GM12878 (cell line): Measurements from ENCODE around the gene EYA2. TPM values are rescaled to one million over a fixed set of nuclear protein-coding genes. Genes with fewer than 3 reads are reported as not detected.
A peak's percentile ranks its signal among the peaks of the same experiment; 100 is the strongest.

ENCODE experiments used
- ATAC-seq: fragments of 200-7000 bp; cut with Tn5 transposase; 3 replicates; pipeline ENCODE4 v1.9.1; 2020; ENCODE audit warnings: mild to moderate bottlenecking, moderate library complexity
- BruUV-seq: library from RNA; stranded (reverse); fragments of 400-500 nt; replicated peaks from 2 replicates; lab custom pipeline; 2021; lab: Mats Ljungman, UMichigan
- CTCF ChIA-PET: fragments of 300-600 bp; sonication (Branson Sonifier 250); formaldehyde crosslinking; extraction: SDS; loops from one replicate; lab custom pipeline; 2021; ENCODE audit warnings: inconsistent platforms; lab: Yijun Ruan, JAX
- POLR2A ChIA-PET: fragments of 350-600 bp; formaldehyde crosslinking; extraction: SDS; loops from one replicate; lab custom pipeline; 2021; ENCODE audit warnings: inconsistent platforms; lab: Charles Lee
- RAD21 ChIA-PET: fragments of 300-600 bp; sonication (Branson Sonifier 250); formaldehyde crosslinking; loops from one replicate; lab custom pipeline; 2023; ENCODE audit warnings: antibody characterized with exemption; ENCODE audit not compliant: unreplicated experiment; lab: Charles Lee
- SMC1A ChIA-PET: fragments of 300-600 bp; sonication (Branson Sonifier 250); formaldehyde crosslinking; loops from one replicate; lab custom pipeline; 2023; ENCODE audit not compliant: unreplicated experiment, uncharacterized antibody; lab: Charles Lee
- DNase-seq: peaks from one replicate; pipeline ENCODE4 v3.0.0-alpha.2; 2011; ENCODE audit warnings: low read depth, low spot score
- FAIRE-seq: peaks from 3 replicates; lab custom pipeline; 2011; peaks lifted over from hg19 to GRCh38; lab: Jason Lieb, UNC
- H2AFZ ChIP-seq: 2 replicates; pipeline ENCODE4 v1.6.0; 2011; ENCODE audit warnings: low read depth, low read length, control low read depth; ENCODE audit not compliant: control insufficient read depth
- H3K27ac ChIP-seq: 2 replicates; pipeline ENCODE4 v1.5.1; 2011; ENCODE audit warnings: control low read depth; ENCODE audit not compliant: control insufficient read depth, insufficient read depth
- H3K27me3 ChIP-seq, 2 experiments: replicated peaks in 1 of 2; 2 replicates each; pipeline versions ENCODE4 v1.6.0 to v1.6.1; 2011; ENCODE audit warnings: low read length in 1 of 2; ENCODE audit not compliant: control insufficient read depth in 2 of 2, insufficient read depth in 2 of 2
- H3K36me3 ChIP-seq, 2 experiments: 2 replicates each; pipeline ENCODE4 v1.5.1; 2011; ENCODE audit warnings: low read length in 1 of 2; ENCODE audit not compliant: control insufficient read depth in 2 of 2, insufficient read depth in 2 of 2
- H3K4me1 ChIP-seq: 2 replicates; pipeline ENCODE4 v1.6.1; 2011; ENCODE audit warnings: mild to moderate bottlenecking, low read length, moderate library complexity, mixed read lengths; ENCODE audit not compliant: control insufficient read depth, insufficient read depth
- H3K4me2 ChIP-seq: 2 replicates; pipeline ENCODE4 v1.6.0; 2011; ENCODE audit warnings: control low read depth; ENCODE audit not compliant: control insufficient read depth, insufficient read depth
- H3K4me3 ChIP-seq: fragments of 200-600 bp; sonication (generic); 2 replicates; pipeline ENCODE4 v1.5.1; 2016
- H3K79me2 ChIP-seq: 2 replicates; pipeline ENCODE4 v1.6.0; 2011; ENCODE audit warnings: low read length; ENCODE audit not compliant: control insufficient read depth, insufficient read depth
- H3K9ac ChIP-seq: 2 replicates; pipeline ENCODE4 v1.8.0; 2011; ENCODE audit warnings: low read length, control low read depth, mixed read lengths; ENCODE audit not compliant: control insufficient read depth, insufficient read depth
- H3K9me3 ChIP-seq: replicated peaks from 3 replicates; pipeline ENCODE4 v1.5.1; 2011; ENCODE audit warnings: mild to moderate bottlenecking, low read length; ENCODE audit not compliant: control insufficient read depth, insufficient read depth
- H4K20me1 ChIP-seq: 2 replicates; pipeline ENCODE4 v1.6.0; 2011; ENCODE audit not compliant: control insufficient read depth, insufficient read depth
- CEBPZ ChIP-seq: fragments of 150-350 bp; IDR thresholded peaks from 2 replicates; pipeline ENCODE4 v1.6.1; 2016; ENCODE audit warnings: low read depth, low read length
- ETV6 ChIP-seq, 2 experiments: fragments of 450-650 bp in 1 of 2; IDR thresholded peaks in 1 of 2; conservative IDR thresholded peaks in 1 of 2; 2 replicates each; pipeline ENCODE4 v1.6.1; 2014; ENCODE audit warnings: antibody characterized with exemption in 1 of 2, borderline replicate concordance in 1 of 2, low read depth in 1 of 2, mild to moderate bottlenecking in 1 of 2, moderate library complexity in 1 of 2
- GABPA ChIP-seq: IDR thresholded peaks from 2 replicates; pipeline ENCODE4 v1.6.1; 2014; ENCODE audit warnings: antibody characterized with exemption, low read depth, mild to moderate bottlenecking, inconsistent platforms
- PBX3 ChIP-seq: IDR thresholded peaks from 2 replicates; pipeline ENCODE4 v1.6.1; 2011; ENCODE audit warnings: mild to moderate bottlenecking, low read depth, low read length, moderate library complexity; ENCODE audit not compliant: insufficient replicate concordance
- REST ChIP-seq: IDR thresholded peaks from 2 replicates; pipeline ENCODE4 v1.6.1; 2012; ENCODE audit warnings: mild to moderate bottlenecking, low read depth, low read length
- WRNIP1 ChIP-seq: IDR thresholded peaks from 2 replicates; pipeline ENCODE4 v1.6.1; 2011; ENCODE audit warnings: low read depth, low read length, improper control_type of control experiment, borderline replicate concordance
- WGBS: methylation state at CpG from one replicate; pipeline ENCODE4 v1.1.6; 2016; ENCODE audit warnings: low lambda C conversion rate; ENCODE audit not compliant: insufficient replicate concordance, insufficient coverage; ENCODE audit errors: missing lambda C conversion rate; 5-methylcytosine and 5-hydroxymethylcytosine counted together
- in situ Hi-C: fragments of 300-500 bp; cut with MboI; formaldehyde crosslinking; loops from 9 replicates; pipeline ENCODE4 v1.14.3; 2018; ENCODE audit warnings: mixed read lengths
- intact Hi-C: fragments of 100-400 bp; cut with micrococcal nuclease; formaldehyde crosslinking; loops from one replicate; pipeline ENCODE4 v1.14.2; 2022; ENCODE audit not compliant: unreplicated experiment
- polyA plus RNA-seq, 11 experiments: library from polyadenylated mRNA; depleted of rRNA in 4 of 11; unstranded in 6 of 11; stranded (reverse) in 5 of 11; fragments of >200 nt; fragmentation: Nextera tagmentation in 4 of 11; fragmentation: Illumina TruSeq in 1 of 11; extraction: Ambion mirVana in 4 of 11; extraction: Trizol in 1 of 11; gene quantifications; 1 replicate in 1 of 11; 2 replicates in 10 of 11; pipeline versions ENCODE4 v1.2.1 to v1.2.3, GENCODE V29; 2011 to 2016; ENCODE audit warnings: inconsistent platforms in 2 of 11, missing spikeins in 2 of 11, low read depth in 1 of 11
- total RNA-seq, 4 experiments: library from RNA; depleted of rRNA in 3 of 4; stranded (reverse); fragments of >200 nt in 3 of 4; fragmentation: Illumina TruSeq in 1 of 4; extraction: Trizol in 1 of 4; gene quantifications; 2 replicates each; pipeline versions ENCODE4 v1.2.1 to v1.2.3, GENCODE V29; 2013 to 2021

Gene EYA2
- total and polyA plus RNA-seq, 10 of the 15 experiments (the other 5 are each of a cell fraction or from before 2014, with no cell fraction given): 0.20 TPM; not detected in 9

- TF ChIP-seq WRNIP1: no peak
- no peak for TF ChIP-seq GABPA
- TF ChIP-seq REST: no peak
- TF ChIP-seq PBX3: no peak
Observed at GRCh38 chr20:47236639-47236900, 341.9 kb downstream of the EYA2 start (continued).

GRCh38 chr20:47237715-47238114 lies 343.1 kb downstream of the EYA2 start:
- Histone ChIP-seq H3K79me2 (no peaks in the 10 kb centered on the region; the same call in 1 of the 2 replicates), H2AFZ (no peak overlapping the region), H3K27ac (no peak overlapping the region), H3K9me3 (no peaks in the 10 kb centered on the region; the same call in 2 of the 3 replicates), H3K9ac (no peak overlapping the region), H3K27me3 (no peaks in the 10 kb centered on the region), H4K20me1 (no peaks in the 10 kb centered on the region; the same call in none of the 2 replicates), H3K4me1 (peaks cover 5% of the 10 kb centered on the region; the same call in 1 of the 2 replicates), H3K36me3 (peaks cover 35 to 41% of the 10 kb centered on the region in 2 experiments), H3K4me3 (no peak overlapping the region), H3K4me2 (no peak overlapping the region)
- RAD21 ChIA-PET: no interaction called here
- WGBS: 100% methylated on average over 4 of the region's 4 CpGs
- in situ Hi-C loops (no loop called here), intact Hi-C loops (no loop called here)
- SMC1A ChIA-PET: no interaction called here
- BruUV-seq: no TSS peak
- TF ChIP-seq ETV6 (conservative IDR thresholded peaks at IDR 0.05 in 1 of 2, IDR thresholded peaks at IDR 0.05 in 1 of 2; ENCODE audit: borderline replicate concordance in 1 of 2, low read depth in 1 of 2) (peak in 1 of 2 experiments; percentile 46; a peak in 1 of 4 replicates), CEBPZ (no peak)
- CTCF ChIA-PET: no interaction called here
- ATAC-seq: no peak
- no peak for DNase-seq
- POLR2A ChIA-PET: no interaction called here
- FAIRE-seq: no peak
